ENCODE results near the gene LRBA. TPM values are rescaled to one million over a fixed set of nuclear protein-coding genes. Genes with fewer than 3 reads are reported as not detected.

Gene LRBA
- total RNA-seq, 4 donors from 2014 or later = 28.3 to 38.2 (median 32.1) TPM

DNA sequence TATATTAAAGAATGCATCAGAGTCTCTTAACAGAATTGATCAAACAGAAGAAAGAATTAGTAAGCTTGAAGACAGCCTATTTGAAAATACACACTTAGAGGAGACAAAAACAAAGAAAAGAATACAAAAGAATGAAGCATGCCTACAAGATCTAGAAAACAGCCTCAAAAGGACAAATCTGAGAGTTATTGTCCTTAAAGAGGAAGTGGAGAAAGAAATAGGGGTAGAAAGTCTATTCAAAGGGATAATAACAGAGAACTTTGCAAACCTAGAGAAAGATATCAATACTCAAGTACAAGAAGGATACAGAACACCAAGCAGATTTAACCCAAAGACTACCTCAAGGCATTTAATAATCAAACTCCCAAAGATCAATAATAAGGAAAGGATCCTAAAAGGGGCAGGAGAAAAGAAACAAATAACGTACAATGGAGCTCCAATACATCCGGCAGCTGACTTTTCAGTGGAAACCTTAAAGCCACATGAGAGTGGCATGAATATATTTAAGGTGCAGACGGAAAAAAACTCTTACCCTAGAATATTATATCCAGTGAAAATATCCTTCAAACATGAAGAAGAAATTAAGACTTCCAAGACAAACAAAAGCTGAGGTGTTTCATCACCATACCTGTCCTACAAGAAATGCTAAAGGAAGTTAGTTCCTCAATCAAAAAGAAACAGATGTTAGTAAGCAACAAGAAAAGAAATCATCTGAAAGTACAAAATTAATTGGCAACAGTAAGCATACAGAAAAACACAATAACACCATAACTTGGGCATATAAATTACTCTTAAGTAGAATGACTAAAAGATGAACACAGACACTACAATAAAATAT, 36.1 kb downstream of the LRBA start:
- TF ChIP-seq CTCF (IDR thresholded peaks at IDR 0.05; ENCODE audit: low read depth) = no peak

DNA sequence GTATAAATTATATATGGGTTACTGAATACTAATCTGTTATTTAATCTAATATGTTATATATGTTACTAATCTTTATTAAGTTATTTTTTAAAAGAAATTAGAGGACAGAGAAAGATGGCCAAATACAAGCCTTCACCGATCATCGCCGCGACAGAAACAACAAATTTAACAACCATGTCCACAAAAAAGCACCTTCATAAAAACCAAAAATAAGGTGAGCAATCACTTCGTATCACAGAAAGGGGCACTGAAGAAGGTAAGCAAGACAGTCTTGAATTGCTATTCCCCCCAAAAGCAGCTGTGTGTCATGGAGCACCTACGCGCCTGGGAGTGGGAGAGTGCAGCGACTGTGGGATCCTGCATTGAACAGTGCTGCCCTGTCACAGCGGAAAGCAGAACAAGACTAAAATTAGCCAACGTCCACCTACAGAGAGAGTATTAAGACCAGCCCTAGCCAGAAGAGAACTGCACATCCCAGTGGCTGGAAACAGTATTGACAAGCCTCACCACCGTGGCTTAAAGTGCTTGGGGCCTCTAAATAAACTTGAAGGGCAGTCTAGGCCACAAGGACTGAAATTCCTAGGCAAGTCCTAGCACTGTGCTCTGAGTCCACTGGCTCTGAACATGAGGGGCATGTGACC, 38.5 kb downstream of the LRBA start:
- TF ChIP-seq CTCF (IDR thresholded peaks at IDR 0.05; ENCODE audit: low read depth) = no peak

DNA sequence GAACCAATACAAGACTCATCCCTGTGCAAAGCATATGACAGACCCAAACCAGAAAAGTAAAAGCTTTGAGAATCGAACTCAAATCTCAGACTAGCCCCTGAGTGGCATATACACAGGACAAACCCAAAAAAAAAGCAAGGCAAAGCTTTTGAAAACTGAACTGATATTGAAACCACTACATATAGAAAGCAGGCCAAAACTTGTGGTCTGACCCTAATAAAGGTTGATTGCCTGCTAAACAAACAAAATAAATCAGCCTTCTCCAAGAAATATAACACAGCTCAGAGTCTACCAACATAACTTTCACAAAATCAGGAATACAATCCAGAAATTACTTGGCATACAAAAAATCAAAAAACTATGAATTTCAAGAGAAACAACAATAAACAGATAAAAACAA, 40.3 kb downstream of the LRBA start:
- no peak for TF ChIP-seq CTCF (IDR thresholded peaks at IDR 0.05; ENCODE audit: low read depth)

DNA sequence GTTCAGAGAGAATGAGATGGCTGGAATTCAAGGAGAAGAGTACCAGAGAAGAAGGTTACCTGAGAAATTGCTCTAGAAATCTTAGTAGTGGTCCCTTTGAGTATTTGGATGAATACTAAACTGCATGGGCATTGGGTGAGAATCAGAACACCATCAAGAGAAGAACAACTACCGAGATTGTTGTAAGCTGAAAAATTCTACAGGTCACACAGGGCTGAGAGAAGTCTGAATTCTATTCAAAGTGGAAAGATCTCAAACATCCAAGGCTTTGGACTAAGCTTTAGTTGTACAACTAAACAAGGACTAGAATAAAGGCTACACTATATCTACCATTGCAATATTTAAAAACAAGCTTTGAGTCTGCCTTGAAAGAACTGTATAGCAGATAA, 40.8 kb downstream of the LRBA start:
- no peak for TF ChIP-seq CTCF (IDR thresholded peaks at IDR 0.05; ENCODE audit: low read depth)

GRCh38 chr4:150973626-150974251, 41.3 kb downstream of the LRBA start:
- no peak for TF ChIP-seq CTCF (IDR thresholded peaks at IDR 0.05; ENCODE audit: low read depth)

- no peak for TF ChIP-seq CTCF (IDR thresholded peaks at IDR 0.05; ENCODE audit: low read depth)
These were observed 42.5 kb downstream of the LRBA start for GRCh38 chr4:150972592-150972991.

GRCh38 chr4:150971901-150972300, 43.2 kb downstream of the LRBA start:
- TF ChIP-seq CTCF (IDR thresholded peaks at IDR 0.05; ENCODE audit: low read depth) = no peak
